DND-41 (cell line): ENCODE data around the gene EDEM3.

Source experiments
- ATAC-seq: fragments of 200-7000 bp; cut with Tn5 transposase; 3 replicates; pipeline ENCODE4 v1.9.1; 2021; ENCODE audit warnings: low read depth; ENCODE audit not compliant: insufficient read depth
- DNase-seq: peaks from one replicate; pipeline ENCODE4 v3.0.0-alpha.2; 2020
- H2AFZ ChIP-seq: 2 replicates; pipeline ENCODE4 v1.6.0; 2012; ENCODE audit warnings: low read depth, low read length
- H3K27ac ChIP-seq: 2 replicates; pipeline ENCODE4 v1.5.1; 2012; ENCODE audit warnings: low read length, inconsistent platforms
- H3K27me3 ChIP-seq: fragments of 200-600 bp; sonication (generic); 2 replicates; pipeline ENCODE4 v1.6.0; 2012; ENCODE audit warnings: low read length, mild to moderate bottlenecking, inconsistent platforms; ENCODE audit not compliant: insufficient read depth, poor library complexity
- H3K36me3 ChIP-seq: 2 replicates; pipeline ENCODE4 v1.5.1; 2012; ENCODE audit warnings: low read length, inconsistent platforms; ENCODE audit not compliant: insufficient read depth
- H3K4me1 ChIP-seq: 2 replicates; pipeline ENCODE4 v1.5.1; 2012; ENCODE audit warnings: mild to moderate bottlenecking, low read length; ENCODE audit not compliant: insufficient read depth
- H3K4me2 ChIP-seq: 2 replicates; pipeline ENCODE4 v1.6.0; 2012; ENCODE audit warnings: mild to moderate bottlenecking, moderate library complexity, low read length, inconsistent platforms; ENCODE audit not compliant: insufficient read depth
- H3K4me3 ChIP-seq, 2 experiments: fragments of 200-600 bp in 1 of 2; shearing (Covaris generic) in 1 of 2; 2 replicates each; pipeline ENCODE4 v1.5.1; 2012 to 2016; ENCODE audit warnings: inconsistent platforms in 2 of 2, low read length in 2 of 2, mild to moderate bottlenecking in 2 of 2, low read depth in 1 of 2, moderate library complexity in 1 of 2
- H3K79me2 ChIP-seq: 2 replicates; pipeline ENCODE4 v1.6.0; 2012; ENCODE audit warnings: low read length, inconsistent platforms; ENCODE audit not compliant: insufficient read depth
- H3K9ac ChIP-seq: 2 replicates; pipeline ENCODE4 v1.6.0; 2012; ENCODE audit warnings: low read depth, mild to moderate bottlenecking, inconsistent platforms, low read length, moderate library complexity
- H3K9me3 ChIP-seq: 2 replicates; pipeline ENCODE4 v1.5.1; 2012; ENCODE audit warnings: low read length, moderate library complexity, mild to moderate bottlenecking, inconsistent platforms; ENCODE audit not compliant: insufficient read depth, severe bottlenecking
- H4K20me1 ChIP-seq: 2 replicates; pipeline ENCODE4 v1.6.0; 2012; ENCODE audit warnings: low read length; ENCODE audit not compliant: insufficient read depth
- EZH2 ChIP-seq: IDR thresholded peaks from 3 replicates; pipeline ENCODE4 v1.6.1; 2012; ENCODE audit warnings: borderline replicate concordance, low read depth, mild to moderate bottlenecking, moderate library complexity, low read length, inconsistent platforms; ENCODE audit not compliant: severe bottlenecking
- TF ChIP-seq, protein P1 (sequence below): IDR thresholded peaks from 2 replicates; pipeline ENCODE4 v1.5.1; 2012; ENCODE audit warnings: borderline replicate concordance, low read length, moderate library complexity, mild to moderate bottlenecking; ENCODE audit not compliant: poor library complexity, severe bottlenecking; ENCODE audit errors: extremely low read depth

Gene EDEM3

DNA sequence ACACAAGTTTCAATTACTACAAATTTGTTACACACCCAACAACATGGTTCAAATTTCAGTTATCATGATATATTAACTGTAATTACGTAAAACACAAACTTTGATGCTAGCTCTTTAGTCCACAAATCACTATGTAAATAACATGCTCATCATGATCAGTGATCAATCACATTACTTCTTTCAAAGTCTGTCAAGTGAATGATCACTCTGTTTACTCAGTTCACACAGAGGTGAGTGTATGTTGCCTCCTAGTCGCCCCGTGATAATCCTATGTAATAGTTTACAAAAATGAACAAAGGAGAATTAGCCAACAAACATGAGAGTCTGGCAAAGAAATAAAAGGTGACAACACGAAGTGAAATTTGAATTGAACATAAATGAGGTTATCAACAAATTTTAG lies 14.3 kb downstream of the EDEM3 start:
- H3K9me3 ChIP-seq, result no peaks in the 10 kb centered on the region
- ATAC-seq, result no peak
- no peak overlapping the region for H3K4me3 ChIP-seq
- TF ChIP-seq, protein P1, sequence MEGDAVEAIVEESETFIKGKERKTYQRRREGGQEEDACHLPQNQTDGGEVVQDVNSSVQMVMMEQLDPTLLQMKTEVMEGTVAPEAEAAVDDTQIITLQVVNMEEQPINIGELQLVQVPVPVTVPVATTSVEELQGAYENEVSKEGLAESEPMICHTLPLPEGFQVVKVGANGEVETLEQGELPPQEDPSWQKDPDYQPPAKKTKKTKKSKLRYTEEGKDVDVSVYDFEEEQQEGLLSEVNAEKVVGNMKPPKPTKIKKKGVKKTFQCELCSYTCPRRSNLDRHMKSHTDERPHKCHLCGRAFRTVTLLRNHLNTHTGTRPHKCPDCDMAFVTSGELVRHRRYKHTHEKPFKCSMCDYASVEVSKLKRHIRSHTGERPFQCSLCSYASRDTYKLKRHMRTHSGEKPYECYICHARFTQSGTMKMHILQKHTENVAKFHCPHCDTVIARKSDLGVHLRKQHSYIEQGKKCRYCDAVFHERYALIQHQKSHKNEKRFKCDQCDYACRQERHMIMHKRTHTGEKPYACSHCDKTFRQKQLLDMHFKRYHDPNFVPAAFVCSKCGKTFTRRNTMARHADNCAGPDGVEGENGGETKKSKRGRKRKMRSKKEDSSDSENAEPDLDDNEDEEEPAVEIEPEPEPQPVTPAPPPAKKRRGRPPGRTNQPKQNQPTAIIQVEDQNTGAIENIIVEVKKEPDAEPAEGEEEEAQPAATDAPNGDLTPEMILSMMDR, result no peak
- TF ChIP-seq EZH2, result no peak
- H3K27me3 ChIP-seq, result no peaks in the 10 kb centered on the region
- peaks cover 23% of the 10 kb centered on the region for H3K36me3 ChIP-seq
- H3K79me2 ChIP-seq, result peaks cover 23% of the 10 kb centered on the region
- H2AFZ ChIP-seq, result no peak overlapping the region
- no peak overlapping the region for H3K27ac ChIP-seq
- H3K4me1 ChIP-seq, result peaks cover 28% of the 10 kb centered on the region
- no peaks in the 10 kb centered on the region for H4K20me1 ChIP-seq
- DNase-seq, result no peak
- H3K9ac ChIP-seq, result no peak overlapping the region
- no peak overlapping the region for H3K4me2 ChIP-seq

DNA sequence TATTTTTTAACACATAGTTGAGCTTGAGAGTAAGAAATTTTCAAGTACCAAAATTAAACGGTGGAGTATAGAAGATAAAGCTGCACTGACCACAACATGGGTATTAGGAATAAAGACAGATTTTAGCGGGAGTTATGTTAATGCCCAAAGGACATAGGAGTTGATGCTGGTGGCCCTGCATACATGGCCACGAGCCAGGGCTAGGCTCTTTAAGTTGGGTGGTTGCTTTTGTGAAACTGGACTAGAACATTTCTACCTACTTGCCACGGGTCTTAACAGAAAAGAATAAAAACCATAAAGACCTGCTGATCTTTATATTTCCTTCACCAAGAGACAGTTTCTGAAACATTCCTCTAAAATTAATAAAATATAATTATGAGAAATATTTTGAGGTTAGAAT lies 14.9 kb downstream of the EDEM3 start:
- H3K27ac ChIP-seq, result no peak overlapping the region
- peaks cover 23% of the 10 kb centered on the region for H3K4me1 ChIP-seq
- no peaks in the 10 kb centered on the region for H3K27me3 ChIP-seq
- DNase-seq (no peak), ATAC-seq (no peak)
- H2AFZ ChIP-seq, result no peak overlapping the region
- peaks cover 22% of the 10 kb centered on the region for H3K79me2 ChIP-seq
- no peaks in the 10 kb centered on the region for H3K9me3 ChIP-seq
- no peaks in the 10 kb centered on the region for H4K20me1 ChIP-seq
- H3K4me3 ChIP-seq, result no peak overlapping the region
- TF ChIP-seq, protein P1, result no peak
- no peak for TF ChIP-seq EZH2
- no peak overlapping the region for H3K9ac ChIP-seq
- no peak overlapping the region for H3K4me2 ChIP-seq
- peaks cover 25% of the 10 kb centered on the region for H3K36me3 ChIP-seq

DNA sequence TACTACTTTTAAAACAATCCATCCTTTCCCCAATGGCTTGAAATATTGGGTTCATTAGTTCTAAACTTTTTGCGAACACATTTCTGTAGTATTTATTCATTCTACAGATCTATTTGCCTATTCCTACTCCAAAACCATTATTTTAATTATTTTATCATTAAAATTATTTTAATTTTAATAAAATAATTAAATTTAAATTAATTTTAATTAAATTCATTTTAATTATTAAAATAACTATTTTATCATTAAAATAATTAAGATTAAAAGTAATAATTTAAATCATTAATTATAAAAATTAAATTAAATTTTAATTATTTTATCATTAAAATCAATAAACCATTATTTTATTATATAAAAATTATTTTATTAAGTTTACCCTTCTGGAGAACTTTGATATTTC lies 15.6 kb downstream of the EDEM3 start:
- TF ChIP-seq, protein P1, result no peak
- TF ChIP-seq EZH2, result no peak
- H3K9me3 ChIP-seq, result no peaks in the 10 kb centered on the region
- peaks cover 16% of the 10 kb centered on the region; the same call in 1 of the 2 replicates for H3K79me2 ChIP-seq
- ATAC-seq (no peak), DNase-seq (no peak)
- H3K9ac ChIP-seq, result no peak overlapping the region
- no peak overlapping the region for H3K4me3 ChIP-seq
- H3K4me2 ChIP-seq, result no peak overlapping the region
- no peaks in the 10 kb centered on the region for H3K27me3 ChIP-seq
- H3K36me3 ChIP-seq, result peaks cover 28% of the 10 kb centered on the region
- no peak overlapping the region for H2AFZ ChIP-seq
- no peak overlapping the region for H3K27ac ChIP-seq
- no peaks in the 10 kb centered on the region for H4K20me1 ChIP-seq
- H3K4me1 ChIP-seq, result peaks cover 16% of the 10 kb centered on the region

DNA sequence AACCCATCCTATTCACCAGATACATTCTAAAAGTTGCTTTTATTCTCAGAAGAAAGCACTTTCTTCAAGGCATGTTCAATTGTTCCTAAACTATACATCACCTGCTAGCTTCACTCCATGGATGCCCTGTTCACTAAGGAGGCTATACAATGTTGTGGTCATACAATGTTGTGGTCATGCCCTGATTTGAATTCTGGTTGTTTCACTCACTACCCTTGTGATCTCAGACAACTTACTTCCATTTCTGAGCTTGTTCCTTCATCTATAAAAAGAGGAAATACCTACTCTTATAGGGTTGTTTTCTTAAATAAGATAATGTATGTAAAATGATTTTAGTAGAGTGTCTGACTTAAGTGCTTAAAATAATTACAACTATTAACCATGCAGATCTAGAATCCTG lies 19.7 kb downstream of the EDEM3 start:
- no peaks in the 10 kb centered on the region for H3K9me3 ChIP-seq
- no peak for ATAC-seq
- no peak for TF ChIP-seq EZH2
- TF ChIP-seq, protein P1, result no peak
- no peak for DNase-seq
- no peak overlapping the region for H2AFZ ChIP-seq
- no peak overlapping the region for H3K4me2 ChIP-seq
- no peak overlapping the region for H3K4me3 ChIP-seq
- H3K27me3 ChIP-seq, result no peaks in the 10 kb centered on the region
- peaks cover 50% of the 10 kb centered on the region for H3K36me3 ChIP-seq
- no peaks in the 10 kb centered on the region for H3K79me2 ChIP-seq
- no peak overlapping the region for H3K27ac ChIP-seq
- H3K4me1 ChIP-seq, result no peaks in the 10 kb centered on the region
- H3K9ac ChIP-seq, result no peak overlapping the region
- no peaks in the 10 kb centered on the region for H4K20me1 ChIP-seq
